ENCODE results near the gene POLR3B.
"Not testable (repeated sequence)": the region's sequence is repeated elsewhere in the genome, so short reads cannot be mapped to it uniquely, and the experiment has no call there.

POLR3B gene

DNA sequence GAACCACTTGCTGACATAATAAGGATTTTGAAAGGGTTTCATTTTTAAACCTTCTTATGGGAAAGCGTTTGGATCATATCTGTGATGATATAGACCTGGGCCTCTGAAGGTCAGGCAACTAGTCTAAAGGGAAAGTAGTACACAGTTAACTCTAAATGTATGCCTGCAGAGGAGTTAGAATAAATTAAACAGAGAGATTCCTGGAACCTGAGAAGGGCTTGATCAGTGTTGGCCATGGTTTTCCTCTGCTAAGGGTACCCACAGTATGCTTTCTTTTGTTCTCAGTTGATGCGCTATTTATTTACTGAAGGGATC, 14.4 kb upstream of the POLR3B start:
- no peak for DNase-seq

GRCh38 chr12:106344131-106344530, 13.4 kb upstream of the POLR3B start:
- DNase-seq, result no peak

DNA sequence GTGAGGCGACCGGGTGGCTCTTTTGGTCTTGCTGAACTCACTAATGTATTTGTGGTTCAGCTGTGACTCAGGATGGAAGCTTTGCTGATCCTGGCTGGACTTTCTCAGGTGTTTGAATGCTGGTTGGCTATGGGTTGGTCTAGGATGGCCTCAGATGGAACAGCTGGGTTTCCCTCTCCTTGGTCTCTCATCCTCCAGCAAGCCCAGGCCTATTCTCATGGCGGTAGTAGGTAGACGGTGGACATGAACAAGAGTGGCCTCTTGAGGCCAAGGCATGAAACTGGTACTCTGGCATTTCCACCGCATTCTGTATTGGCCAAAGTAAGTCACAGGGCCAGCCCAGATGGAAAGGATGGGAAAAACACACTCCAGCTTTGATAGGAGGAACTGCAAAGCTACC, 11.8 kb upstream of the POLR3B start:
- peak in 1 of 2 experiments; percentile 1 for DNase-seq

- no peak for DNase-seq
Observed at GRCh38 chr12:106348411-106348810, 9.1 kb upstream of the POLR3B start.

GRCh38 chr12:106353175-106353574, 4.4 kb upstream of the POLR3B start:
- DNase-seq, result no peak

DNA sequence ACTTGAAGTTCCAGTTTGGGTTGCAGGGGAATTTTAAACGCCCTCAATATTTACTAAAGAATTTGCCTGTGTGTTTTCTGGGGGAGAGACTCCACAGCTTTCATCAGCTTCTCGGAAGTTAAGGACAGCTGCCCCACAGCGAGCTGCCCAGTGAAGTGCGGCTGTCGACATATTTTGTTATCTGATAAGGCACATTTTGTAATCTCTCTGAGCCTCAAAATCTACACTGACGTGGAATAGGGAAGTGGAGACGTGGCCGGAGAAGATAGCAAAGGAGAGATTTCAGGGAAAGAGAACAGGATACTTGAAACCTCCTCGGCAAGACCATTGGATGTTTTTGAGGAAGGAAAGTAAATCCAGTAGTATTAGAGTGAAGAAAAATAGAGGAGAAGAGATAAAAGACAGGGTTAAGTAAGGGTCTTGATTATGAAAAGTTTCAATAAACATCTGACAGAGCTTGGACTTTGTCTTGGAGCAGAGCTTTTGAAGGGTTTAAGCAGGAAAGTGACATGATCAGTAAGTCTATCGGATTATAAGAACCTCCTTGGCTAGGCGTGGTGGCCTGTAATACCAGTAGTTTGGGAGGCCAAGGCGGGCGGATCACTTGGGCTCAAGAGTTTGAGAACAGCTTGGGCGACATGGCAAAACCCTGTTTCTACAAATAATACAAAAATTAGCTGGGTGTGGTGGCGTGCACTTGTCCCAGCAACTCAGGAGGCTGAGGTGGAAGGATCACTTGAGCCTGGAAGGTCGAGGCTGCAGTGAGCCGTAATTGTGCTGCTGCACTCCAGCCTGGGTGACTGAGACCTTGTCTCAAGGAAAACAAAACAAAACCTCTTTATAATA, 1.1 kb downstream of the POLR3B start:
- DNase-seq, result peak; percentile 69 to 76

GRCh38 chr12:106359646-106360399, 2.3 kb downstream of the POLR3B start:
- DNase-seq, result no peak

DNA sequence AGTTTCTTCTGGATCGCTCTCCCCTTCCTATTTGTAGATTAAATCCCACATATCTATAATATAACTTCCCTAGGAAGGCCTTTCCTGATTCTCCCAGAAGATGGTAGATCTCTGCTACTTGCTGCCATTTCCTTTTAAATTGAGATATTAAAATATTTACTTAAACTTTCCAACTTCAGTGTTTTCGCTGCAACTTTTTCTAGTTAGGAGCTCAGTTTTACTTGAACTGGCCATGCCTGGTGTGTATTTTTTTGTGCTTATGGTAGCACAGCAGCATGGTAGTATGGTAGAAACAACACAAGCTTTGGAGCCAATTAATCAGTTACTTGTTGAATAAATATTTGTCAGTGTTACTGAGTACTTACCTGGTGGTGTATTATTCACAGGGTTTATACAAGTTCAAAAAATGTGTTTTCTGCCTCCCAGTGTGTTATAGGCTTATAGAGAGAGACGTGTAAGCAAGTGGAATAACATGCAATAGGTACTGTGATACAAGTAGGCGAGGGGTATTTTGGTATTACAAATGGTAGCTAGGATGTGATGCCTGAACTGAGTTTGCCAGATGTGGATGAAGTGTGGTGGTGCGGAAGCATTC, 2.9 kb downstream of the POLR3B start:
- DNase-seq, result no peak

DNA sequence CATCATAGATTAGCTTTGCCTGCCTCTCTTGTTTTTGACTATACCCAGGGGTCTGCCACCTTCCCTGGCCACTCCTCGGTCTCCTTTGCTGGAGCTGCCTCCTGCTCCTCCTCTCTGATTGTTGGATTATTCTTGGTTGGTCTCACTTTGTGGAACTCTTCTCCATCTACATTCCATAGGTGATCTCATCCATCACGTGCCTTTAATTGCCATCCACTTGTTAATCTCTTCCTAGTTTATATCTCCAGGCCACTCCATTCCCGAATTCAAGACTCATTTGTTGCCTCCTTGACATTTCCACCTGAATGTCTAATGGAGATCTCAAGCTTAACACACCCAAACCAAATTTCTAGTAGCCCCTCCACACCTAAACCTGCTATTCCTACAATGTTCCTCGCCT, 5.4 kb downstream of the POLR3B start:
- DNase-seq, result no peak

DNA sequence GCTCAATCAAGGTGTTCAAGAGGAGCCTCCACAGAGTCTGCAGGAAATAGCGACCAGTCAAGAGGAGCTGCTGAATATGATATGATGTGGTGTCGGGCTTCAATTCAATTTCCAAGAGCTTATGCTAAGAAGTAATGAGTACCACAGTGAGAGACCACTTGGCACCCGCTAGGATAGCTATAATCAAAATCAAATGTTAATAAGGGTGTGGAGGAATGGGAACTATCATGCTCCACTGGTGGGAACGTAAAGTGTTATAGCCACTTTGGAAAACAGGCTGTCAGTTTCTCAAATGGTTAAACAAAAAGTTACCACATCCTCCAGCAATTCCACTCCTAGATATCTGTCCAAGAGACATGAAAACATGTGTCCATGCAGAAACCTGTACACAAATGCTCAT, 6.7 kb downstream of the POLR3B start:
- DNase-seq, result no peak

GRCh38 chr12:106369624-106370346, 12.2 kb downstream of the POLR3B start:
- DNase-seq, result no peak

DNA sequence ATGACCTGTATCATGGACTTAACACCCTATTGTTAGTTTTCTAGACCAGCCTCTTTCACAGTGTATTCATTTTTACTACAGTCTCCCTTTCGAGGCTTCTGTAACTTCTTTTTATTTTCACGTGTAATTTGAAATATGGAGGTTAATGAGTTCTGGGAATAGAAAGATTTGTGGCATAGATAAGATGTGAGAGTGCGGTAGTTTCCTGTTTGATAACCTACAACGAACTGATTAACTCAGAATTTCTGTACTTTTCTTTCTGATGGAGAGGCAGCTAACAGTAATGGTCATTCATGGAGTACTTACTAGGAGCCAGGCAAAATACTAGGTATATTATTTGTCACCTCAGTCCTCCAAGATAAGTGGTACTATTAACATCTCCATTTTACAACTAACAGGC, 21.2 kb downstream of the POLR3B start:
- DNase-seq, result no peak

DNA sequence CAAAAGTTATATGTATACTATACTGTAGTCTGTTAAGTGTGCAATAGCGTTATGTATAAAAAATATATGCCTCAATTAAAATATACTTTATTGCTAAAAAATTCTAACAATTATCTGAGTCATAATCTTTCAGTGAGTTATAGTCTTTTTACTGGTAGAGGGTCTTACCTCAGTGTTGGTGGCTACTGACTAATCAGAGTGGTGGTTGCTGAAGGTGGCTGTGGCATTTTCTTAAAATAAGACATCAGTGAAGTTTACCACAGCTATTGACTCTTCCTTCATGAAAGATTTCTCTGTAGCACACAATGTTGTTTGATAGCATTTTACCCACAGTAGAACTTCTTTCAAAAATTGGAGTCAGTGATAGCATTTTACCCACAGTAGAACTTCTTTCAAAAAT, 23.4 kb downstream of the POLR3B start:
- no peak for DNase-seq

DNA sequence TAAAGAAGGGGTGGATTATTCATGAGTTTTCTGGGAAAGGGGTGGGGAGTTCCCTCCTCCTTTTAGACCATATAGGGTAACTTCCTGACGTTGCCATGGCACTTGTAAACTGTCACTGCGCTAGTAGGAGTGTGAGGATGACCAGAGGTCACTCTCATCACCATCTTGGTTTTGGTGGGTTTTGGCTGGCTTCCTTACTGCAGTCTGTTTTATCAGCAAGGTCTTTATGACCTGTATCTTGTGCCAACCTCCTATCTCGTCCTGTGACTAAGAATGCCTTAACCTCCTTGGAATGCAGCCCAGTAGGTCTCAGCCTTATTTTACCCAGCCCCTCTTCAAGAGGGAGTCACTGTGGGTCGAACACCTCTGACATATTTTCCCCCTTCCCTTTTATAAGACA, 24.3 kb downstream of the POLR3B start:
- not testable (repeated sequence) for DNase-seq

DNA sequence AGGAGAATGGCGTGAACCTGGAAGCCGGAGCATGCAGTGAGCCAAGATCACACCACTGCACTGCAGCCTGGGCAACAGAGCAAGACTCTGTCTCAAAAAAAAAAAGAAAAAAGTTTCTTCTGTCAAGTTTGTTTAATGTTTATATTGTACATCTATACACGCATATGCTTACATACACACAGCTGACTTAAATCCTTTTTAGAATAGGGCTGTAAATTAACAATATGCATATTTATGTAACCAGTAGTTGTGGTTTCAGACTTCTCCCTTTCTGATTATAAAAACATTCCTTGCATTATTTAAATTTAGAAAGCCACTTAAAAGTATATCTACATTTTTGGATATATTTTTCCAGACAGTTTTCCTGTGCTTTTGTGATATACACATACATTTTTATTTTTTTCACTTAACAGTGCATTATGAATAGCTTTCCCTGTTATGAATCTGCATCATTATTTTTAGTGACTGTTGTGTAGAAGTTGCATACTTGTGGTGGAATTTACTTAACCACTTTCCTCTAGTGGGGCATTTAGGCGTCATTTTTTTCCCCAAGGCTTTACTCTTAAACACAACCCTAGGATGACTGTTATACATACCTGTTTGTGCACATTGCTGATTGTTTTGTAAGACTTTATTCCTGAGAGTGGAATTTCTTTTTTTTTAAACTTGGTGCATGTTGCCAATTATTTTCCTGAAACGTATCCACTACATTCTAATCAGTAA, 29.4 kb downstream of the POLR3B start:
- DNase-seq, result no peak

- DNase-seq, result no peak
Observed at GRCh38 chr12:106387848-106388377, 30.4 kb downstream of the POLR3B start.

DNA sequence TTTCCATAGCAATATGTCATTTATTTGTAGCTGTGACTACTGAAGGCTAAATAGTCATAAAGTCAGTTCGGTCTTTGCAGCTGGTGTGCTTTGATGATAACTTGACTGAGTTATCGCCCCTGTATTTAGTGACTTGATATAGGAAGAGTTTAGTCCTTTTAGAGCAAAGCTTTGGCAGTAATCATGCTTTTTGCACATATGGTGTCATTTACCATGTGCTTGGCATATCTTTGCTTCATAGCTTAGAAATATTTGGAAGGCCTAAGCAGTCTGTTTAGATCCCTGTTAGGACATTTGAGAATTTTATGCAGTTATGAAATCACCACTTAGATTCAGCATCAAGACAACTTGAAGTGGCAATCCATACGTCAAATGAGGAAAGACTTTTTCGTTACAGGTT, 31.6 kb downstream of the POLR3B start:
- no peak for DNase-seq

GRCh38 chr12:106392759-106393158, 35.2 kb downstream of the POLR3B start:
- no peak for DNase-seq

- no peak for DNase-seq
Observed at GRCh38 chr12:106409878-106410277, 52.3 kb downstream of the POLR3B start.

- DNase-seq, result no peak
Observed at GRCh38 chr12:106412563-106412962, 55.0 kb downstream of the POLR3B start.

DNA sequence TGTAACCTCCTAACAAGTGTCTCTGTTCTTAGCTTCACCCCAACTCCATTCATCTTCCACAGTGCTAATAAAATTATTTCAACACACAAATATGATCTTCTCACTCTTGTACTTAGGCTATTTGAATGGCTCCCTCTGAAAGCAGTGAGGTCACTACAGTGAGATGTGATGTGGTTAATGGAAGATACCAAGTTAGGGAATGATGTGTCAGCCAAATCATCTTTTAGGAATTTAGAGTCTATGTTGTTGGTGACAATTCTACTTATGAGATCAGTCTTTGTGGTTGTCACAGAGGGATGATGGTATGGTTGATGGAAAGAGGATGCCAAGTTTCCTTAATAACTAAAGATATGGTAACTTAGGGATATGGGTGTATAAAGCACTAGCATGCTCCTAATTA, 57.6 kb downstream of the POLR3B start:
- no peak for DNase-seq

DNA sequence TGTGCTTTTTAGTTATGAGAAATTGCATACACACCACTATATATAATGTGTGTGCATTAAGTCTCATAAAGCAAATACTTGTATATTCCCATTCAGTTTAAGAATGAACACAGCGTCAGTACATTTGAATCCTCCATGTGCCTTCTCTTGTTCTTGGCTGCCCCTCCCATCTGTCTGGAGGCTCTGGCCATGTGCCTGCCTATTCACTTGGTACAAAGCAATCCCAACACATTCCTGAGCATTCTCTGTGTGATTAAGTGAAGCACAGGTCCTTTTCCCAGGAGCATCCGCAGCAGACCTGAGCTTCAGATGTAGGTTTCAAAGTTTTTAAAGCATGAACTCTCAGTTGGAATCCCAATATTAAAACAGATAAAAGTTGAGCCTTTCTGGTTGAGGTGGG, 58.7 kb downstream of the POLR3B start:
- no peak for DNase-seq
